ENCODE results near the gene MBD3L2B.

Gene MBD3L2B

DNA sequence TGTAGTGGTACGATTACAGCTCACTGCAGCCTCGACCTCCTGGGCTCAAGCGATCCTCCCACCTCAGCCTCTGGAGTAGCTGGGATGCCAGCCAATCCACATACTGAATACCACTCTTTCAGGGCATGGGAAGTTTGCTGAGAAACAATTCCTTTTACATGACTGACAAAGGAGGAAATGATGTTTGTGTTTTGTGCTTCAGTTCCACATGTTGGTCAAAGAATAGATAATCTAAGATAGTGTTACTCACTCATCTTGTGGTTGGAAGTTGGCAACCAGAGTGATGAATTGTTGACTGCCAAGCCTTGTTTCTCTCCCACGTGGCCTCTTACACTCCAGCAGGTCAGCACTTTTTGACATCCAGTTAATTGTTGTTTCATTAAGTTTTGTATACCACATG is 7.6 kb downstream of the MBD3L2B start:
- DNase-seq (ENCODE audit: low read depth in 3 of 3, low spot score in 1 of 3), result no peak

DNA sequence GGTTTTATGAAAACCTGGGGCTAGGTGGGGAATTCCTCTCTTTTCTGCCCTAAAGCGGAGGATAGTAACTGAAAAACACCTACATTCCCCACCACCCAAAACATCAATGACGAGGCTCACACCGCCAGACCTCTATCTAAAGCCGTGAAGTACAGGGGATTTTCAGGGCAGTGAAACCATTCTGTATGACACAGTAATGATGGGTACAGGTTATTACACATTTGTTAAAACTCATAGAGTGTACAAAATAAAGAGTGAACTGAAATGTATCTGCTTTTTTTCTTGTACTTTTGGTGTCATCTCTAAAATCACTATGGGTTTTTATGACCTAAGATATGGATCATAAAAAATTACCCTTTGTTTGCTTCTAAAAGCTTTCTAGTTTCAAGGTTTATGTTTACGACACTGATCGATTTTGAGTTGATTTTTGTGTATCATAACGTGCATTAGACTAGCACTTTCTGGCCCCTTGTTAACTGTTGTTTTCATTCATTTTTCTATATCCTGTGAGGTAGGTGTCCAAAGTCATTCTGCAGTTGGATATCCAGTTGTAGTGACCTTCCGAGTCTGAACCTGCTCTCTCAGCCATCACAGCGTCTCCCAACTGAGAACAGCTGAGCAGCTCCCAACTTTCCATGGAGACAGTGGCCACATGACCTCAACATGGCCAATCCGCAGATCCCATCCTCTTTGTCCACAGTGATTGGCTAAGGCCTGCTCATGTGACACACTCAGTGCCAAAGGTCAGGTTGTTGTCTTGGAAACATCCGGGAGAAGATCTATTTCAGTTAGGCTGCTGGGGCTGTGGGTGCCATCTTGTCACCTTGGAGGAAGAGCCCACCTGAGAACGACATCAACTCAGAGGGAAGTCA is 10.3 kb downstream of the MBD3L2B start:
- DNase-seq (ENCODE audit: low read depth in 3 of 3, low spot score in 1 of 3), result no peak

DNA sequence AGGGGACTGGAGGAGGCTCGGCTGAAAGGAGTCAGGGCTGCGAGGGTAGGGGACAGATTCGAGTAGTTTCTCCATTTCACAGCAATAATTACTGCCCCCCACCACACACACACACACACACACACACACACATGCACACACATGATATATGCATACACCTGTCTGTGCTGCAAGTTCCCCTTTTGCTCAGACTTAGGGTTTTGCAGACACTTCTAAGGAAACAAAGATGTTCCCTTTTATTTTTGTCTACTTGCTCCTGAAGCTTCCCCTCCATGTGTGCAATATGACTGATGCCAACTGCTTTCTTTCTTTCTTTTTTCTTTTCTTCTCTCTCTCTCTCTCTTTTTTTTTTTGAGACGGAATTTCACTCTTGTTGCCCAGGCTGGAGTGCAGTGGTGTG is 13.4 kb downstream of the MBD3L2B start:
- DNase-seq (ENCODE audit: low read depth in 3 of 3, low spot score in 1 of 3), result no peak

DNA sequence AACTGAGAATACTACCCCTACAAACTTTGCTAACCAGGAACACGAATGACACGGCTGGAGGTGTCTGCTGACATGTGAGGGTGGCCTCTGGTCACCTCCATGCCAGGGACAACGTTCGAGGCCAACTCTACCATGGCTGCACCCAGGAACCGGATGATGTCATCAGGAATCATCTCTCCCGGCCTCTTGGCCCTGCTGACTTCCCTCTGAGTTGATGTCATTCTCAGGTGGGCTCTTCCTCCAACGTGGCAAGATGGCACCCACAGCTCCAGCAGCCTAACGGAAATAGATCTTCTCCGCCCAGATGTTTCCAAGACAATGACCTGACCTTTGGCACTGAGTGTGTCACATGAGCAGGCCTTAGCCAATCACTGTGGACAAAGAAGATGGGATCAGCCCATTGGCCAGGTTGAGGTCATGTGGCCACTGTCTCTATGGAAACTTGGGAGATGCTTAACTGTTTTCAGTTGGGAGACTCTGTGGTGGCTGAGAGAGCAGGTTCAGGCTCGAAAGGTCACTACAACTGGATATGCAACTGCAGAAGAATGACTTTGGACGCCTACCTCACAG is 15.0 kb downstream of the MBD3L2B start:
- DNase-seq (ENCODE audit: low read depth in 3 of 3, low spot score in 1 of 3), result no peak

DNA sequence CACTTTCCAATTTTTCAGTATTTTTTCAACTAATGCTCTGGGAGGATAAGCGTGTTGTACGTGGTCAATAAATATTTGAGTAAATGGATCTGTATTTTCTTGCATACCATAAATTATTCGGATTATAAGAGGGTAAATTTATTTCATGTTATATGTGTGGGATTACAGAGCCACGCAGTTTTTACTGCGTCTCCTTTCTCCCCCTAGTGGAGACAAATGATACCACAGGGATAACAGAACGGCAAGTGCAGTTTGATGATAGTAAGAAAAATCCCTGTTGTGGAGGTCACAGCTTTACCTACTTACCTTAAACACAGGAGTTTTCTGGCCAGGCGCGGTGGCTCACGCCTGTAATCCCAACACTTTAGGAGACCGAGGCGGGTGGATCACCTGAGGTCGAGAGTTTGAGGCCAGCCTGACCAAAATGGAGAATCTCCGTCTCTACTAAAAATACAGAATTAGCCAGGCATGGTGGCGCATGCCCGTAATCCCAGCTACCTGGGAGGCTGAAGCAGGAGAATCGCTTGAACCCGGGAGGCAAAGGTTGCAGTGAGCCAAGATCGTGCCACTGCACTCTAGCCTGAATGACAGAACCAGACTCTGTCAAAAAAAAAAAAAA is 16.8 kb downstream of the MBD3L2B start:
- DNase-seq (ENCODE audit: low read depth in 3 of 3, low spot score in 1 of 3), result no peak

DNA sequence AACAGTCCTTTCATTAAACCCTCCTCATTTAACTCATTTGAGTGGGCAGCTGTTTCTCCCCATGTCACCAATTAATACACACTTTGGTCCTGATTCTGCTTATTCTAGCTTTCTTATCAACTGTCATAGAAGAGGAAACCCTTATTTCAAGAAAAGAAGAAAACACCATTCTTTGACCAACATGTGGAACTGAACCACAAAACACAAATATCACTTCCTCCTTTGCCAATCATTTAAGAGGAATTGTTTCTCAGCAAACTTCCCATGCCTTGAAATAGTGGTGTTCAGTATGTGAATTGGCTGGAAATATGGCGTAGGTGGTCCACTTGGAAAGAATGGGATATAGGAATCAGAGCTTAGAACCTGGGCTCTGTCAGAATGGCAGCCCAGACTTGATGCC is 20.4 kb downstream of the MBD3L2B start:
- no peak for DNase-seq (ENCODE audit: low read depth in 3 of 3, low spot score in 1 of 3)

DNA sequence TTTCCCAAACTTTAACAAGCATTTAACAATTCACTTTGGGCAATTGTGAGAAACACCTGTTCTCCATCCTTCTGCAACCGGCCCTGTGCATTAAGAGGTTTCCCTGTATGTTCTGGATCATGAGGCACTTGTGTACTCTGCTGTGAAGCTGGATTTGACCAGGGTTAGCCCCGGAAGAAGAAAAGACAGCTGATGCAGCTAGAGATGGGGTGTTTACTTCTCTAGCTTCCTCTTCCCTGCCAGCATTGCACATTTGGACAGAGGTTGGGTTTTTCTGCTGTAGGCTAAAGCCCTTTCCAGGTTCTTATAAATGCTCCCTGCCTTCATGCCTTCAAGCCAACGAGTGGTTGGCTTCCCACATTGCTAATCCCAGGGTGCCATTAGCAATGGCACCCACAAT is 20.9 kb downstream of the MBD3L2B start:
- DNase-seq (ENCODE audit: low read depth in 3 of 3, low spot score in 1 of 3), result no peak

DNA sequence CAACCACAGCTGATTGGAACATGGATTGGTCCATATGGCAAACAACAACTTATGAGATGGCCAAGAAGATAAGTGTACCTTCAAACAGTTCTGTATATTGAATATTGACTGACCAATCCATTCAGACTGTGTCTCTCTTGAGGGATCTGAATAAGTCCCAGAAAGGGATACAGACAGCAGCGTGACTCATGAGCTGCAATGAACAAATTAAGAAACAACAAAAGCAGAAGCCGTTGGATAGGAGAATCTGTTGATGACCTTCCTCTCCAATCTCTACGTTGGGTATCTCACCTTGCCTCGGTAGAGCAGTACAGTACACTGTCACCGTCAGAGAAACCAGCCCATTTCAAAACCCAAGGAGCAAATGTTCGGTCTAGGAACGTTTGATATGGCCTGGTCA is 21.3 kb downstream of the MBD3L2B start:
- DNase-seq (ENCODE audit: low read depth in 3 of 3, low spot score in 1 of 3), result no peak

DNA sequence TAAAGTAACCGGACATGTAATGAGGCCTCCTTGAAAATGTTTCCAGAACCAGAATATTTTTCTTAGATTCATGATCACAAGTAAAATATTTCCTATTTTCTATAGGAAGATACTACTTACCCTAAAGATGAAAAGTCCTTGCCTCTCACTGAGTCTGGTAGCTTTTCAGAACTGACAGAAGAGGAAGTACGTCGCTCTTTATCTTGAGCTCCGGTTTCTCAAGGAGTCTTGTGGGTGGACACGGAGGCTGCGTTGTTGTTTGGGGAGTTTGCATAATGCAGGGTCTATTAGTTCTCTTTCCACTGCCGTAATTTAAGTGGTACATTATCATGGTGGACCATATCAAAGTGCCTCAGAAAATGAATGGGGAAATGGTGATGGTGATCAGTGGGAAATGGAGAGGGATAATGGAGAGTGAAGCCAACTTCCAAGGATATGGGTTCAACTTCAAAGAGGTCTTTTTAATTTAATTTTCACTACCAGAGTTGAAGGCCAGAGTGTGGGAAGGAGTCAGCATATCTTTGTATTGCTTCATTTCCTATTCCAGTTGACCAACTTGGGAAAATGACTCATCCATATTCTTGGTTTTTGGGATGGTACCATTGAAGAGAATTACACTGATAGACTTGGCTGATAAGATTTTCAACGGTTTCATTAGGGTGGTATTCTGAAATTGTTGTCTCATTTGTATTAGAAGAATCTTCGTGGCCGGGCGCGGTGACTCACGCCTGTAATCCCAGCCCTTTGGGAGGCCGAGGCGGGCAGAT is 23.4 kb downstream of the MBD3L2B start:
- no peak for DNase-seq (ENCODE audit: low read depth in 3 of 3, low spot score in 1 of 3)

DNA sequence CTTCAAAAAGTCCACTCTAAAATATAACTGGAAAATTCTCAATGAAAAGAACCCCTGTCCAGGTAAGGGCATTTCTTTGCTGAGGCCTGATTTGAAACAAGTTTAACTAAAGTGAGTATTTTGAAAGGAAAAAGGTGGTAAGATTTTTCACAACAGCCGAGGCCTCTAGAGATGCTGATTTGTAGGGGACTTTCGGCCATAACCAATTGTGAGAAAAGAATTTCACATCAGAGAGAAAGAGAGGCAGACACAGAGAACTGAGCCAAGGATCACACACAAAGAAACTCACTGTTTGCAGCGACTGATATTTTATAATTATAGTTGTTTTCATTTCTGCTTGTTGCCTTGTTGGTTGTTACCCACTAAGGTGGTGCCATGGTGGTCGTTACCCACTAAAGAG is 24.4 kb downstream of the MBD3L2B start:
- no peak for DNase-seq (ENCODE audit: low read depth in 3 of 3, low spot score in 1 of 3)

DNA sequence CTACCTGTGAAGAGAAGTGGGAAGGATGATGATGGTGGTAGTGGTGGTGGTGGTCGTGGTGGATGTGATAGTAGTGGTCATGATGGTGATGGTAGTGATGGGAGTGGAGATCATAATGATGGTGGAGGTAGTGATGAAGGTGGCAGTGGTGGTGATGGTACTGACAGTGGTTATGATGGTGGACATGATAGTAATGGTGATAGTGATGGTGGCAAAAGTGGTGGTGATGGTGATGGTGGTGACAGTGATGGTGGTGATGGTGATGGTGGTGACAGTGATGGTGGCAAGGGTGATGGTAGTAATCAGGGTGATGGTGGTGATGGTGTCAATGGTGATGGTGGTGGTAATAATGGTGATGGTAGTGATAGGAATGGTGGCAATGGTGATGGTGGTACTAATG is 26.2 kb downstream of the MBD3L2B start:
- DNase-seq (ENCODE audit: low read depth in 3 of 3, low spot score in 1 of 3), result no peak

DNA sequence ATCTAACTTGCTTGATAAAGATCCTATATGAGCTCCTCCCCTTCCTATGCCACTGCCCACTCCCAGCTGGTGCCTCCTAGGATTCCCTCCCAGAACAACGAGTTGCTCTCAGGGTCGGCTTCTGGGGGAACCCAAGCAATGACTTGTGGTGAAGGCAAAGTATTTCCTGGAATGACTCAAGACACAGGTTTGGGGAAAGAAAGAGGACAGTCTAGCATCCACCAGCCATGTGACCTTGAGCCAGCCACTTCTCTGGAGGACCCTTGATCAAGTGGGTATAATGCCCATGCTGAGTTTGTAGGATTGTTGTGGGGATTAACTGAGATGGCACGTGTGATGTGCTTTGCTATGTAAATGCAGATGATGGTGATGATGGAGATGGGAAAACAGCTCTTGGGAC is 33.0 kb downstream of the MBD3L2B start:
- DNase-seq (ENCODE audit: low read depth in 3 of 3, low spot score in 1 of 3), result no peak

DNA sequence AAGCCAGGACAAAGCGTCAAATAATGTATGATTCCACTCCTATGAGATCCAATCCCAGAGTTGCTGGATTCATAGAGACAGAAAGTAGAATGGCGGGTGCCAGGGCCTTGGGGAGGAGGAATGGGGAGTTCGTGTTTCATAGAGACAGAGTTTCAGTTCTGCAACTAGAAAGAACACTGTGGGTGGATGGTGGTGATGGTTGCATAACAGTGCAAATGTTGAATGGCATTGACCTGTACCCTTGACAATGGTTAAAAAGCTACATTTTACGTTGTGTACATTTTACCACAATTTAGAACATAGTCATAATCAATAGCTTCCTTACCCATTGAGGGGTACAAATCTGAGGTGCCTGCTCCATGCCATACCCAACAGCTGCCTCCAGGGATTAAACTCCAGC is 33.4 kb downstream of the MBD3L2B start:
- no peak for DNase-seq (ENCODE audit: low read depth in 3 of 3, low spot score in 1 of 3)

DNA sequence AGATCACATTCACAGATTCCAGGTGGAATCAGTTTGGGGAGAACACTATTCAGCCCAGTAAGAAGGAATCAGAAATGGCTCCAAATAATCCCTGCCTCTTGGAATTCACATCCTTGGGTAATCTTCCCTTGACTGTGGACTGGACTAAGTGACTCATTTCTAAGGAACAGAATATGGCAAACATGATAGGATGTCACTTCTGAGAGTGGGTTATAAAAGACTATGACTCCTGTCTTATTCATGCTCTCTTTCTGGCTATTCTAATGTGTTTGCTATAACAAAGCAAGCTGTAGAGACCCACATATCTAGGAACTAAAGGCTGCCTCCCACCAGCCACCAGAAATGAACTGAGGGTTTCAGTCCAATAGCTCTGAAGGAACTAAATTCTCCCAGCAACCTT is 37.8 kb downstream of the MBD3L2B start:
- no peak for DNase-seq (ENCODE audit: low read depth in 3 of 3, low spot score in 1 of 3)

DNA sequence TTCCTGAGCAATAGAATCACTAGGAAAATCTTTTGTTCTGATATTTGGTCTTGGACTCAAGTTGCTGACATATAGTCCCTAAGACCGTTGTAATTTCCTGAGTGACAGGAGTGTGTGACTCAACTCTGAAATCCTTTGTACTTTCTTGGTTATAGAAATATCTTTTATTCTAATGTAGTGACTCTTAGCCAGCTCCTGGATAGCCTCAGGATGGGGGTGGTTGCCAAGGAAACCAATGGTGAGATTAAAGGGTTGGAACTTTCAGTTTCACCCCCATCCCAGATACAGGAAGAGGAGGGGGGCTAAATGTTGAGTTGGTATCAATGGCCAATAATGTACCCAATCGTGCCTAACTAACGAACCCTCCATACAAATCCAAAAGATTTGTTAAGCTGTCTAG is 41.8 kb downstream of the MBD3L2B start:
- DNase-seq (ENCODE audit: low read depth in 3 of 3, low spot score in 1 of 3), result no peak

DNA sequence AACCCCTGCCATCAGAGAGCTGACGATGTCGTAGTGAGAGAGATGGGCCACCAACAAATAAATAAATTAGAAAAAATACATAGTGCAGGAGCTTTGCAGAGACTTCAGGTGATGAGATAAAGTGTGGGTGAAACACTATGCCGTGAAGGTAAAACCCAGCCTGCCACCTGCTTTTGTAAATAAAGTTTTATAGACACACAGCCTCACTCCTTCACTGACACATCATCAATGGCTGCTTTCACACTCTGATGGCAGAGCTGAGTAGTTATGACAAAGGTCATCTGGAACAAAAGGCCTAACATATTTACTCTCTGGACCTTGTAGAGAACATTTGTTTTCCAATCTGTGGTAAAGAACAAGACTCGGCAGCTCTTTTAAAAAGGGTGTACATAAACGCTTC is 45.0 kb downstream of the MBD3L2B start:
- DNase-seq (ENCODE audit: low read depth in 3 of 3, low spot score in 1 of 3), result no peak

DNA sequence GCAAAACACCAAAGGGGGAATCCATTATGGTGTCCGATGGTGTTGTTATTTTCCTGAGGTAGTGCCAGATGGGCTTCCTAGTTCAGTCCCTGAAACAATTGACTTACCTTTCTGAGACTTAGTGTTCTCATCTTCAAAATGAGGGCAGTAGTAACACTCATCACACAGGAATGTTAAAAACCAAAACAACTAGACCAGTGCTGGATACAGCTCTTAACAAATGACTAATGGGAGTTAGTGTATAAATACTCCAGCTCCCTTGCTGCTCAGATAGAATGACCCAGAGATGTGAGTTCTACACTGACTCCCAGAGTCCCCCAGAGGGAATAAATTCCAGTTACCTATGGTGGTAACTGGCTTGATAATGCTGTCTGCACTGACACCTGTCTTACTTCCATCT is 49.9 kb downstream of the MBD3L2B start:
- DNase-seq (ENCODE audit: low read depth in 3 of 3, low spot score in 1 of 3), result no peak

DNA sequence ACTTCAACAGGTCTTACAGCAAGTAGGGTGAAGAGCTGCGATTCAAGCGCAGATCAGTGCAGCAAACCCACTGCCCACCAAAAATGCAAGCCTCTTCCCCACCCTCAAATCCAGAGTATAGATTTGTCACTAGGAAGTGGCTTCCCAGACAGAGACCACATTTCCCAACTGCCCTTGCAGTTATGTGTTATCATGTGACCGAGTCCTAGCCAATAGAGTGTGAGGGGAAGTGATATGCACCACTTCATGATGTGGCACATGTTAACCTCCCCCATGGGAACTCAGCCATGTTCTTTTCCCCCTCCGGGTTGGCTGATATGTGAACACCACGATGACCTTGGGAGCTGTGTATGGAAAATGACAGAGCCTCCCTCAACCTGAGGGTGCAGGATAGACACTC is 50.8 kb downstream of the MBD3L2B start:
- no peak for DNase-seq (ENCODE audit: low read depth in 3 of 3, low spot score in 1 of 3)

DNA sequence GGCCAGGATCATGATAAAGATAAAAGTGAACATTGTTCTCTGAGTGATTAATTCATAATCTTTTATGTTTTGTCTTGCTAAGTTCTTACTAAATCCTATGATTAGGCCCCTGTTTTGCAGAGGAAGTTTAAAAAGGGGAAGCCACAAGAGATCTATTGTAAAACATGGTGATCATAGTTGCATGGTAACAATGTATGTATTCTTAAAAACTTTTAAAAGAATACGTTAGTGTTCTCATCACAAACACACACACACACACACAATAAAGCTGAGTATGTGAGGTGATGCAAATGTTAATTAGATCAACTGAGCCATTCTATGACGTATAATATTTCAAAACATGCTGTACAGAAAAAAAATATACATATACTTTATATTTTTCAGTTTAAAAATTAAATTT is 51.2 kb downstream of the MBD3L2B start:
- no peak for DNase-seq (ENCODE audit: low read depth in 3 of 3, low spot score in 1 of 3)

DNA sequence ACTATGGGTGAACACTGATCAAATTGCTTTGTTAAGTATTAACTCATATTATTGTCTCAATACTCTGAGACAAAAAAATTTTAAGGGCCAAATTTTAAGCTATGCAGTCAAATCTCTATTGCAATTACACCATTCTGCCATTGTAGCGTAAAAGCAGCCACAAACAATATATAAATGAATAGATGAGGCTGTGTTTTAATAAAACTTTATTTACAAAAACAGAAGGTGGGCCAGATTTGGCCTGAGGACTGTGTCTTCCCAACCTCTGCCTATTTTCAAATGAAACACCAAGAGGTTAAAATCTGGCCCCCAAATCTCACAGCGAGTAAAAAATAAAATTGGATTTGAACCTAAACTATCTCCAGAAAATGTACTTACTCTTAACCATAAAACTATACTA is 51.7 kb downstream of the MBD3L2B start:
- no peak for DNase-seq (ENCODE audit: low read depth in 3 of 3, low spot score in 1 of 3)

Measured in stimulated activated CD4-positive, alpha-beta T cell treated with anti-CD3 and anti-CD28 coated beads, TNF-alpha, amount 100 ng/mL, for 1 hour (primary cell).